GM19193 (cell line): ENCODE measurements around the gene USP7.

ENCODE experiments used
- POLR2A ChIP-seq: IDR thresholded peaks from 4 replicates; pipeline ENCODE4 v1.6.1; 2011; ENCODE audit not compliant: insufficient read depth, insufficient read length; ENCODE audit errors: extremely low read depth

Gene USP7

GRCh38 chr16:8859913-8860881 is 103.5 kb downstream of the USP7 start:
- no peak for TF ChIP-seq POLR2A

DNA sequence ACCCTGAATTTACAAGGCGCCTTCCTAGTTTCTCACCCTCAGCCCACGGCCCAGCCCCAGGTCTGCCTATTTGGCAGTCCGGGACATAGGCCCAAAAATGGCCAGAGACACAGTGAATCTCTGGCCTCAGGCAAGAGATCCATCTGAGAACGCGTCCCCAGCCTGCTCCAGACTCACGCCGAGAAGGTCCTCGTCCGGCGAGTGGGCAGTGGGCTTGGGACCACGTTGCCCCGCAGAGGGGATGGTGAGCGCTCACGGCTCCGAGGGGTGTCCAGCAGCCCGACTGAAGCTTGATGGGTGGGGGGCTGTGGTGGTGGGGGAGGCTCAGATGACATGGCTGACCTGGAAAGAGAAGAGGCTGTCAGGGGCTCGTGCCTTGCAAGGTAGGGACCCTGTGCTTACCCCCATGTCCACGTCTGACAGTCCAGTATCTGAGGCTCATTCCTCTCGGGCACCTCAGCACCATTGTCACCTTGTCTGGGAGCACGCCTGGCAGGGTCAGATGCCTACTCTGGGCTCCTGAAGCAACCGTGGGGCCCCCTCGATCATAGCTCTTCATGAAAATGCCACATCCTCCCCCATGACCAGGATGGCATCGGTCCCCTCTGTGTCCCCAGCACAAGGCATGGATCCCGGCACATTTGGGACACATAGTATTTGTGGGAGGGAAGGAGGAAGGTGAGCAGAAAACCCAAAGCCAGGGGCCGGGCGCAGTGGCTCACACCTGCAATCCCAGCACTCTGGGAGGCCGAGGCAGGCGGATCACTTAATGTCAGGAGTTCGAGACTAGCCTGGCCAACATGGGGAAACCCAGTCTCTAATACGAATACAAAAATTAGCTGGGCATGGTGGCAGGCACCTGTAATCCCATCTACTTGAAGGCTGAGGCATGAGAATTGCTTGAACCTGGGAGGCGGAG is 104.5 kb downstream of the USP7 start:
- TF ChIP-seq POLR2A = no peak

DNA sequence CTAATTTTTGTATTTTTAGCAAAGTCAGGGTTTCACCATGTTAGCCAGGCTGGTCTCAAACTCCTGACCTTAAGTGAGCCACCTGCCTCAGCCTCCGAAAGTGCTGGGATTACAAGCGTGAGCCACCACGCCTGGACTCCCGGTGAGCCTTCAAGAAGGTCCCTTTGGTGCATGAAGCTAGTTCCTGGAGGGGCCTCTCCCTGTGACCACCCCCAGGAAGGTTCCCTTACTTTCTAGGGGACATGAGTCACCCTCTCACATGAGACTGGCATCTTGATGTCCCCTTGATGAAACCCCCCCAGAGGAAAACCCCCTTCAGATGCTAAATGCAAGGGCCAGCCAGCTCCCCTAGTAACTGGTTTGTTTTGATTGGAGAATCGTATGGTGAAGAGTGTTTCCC is 107.7 kb downstream of the USP7 start:
- no peak for TF ChIP-seq POLR2A

- no peak for TF ChIP-seq POLR2A
Observed at GRCh38 chr16:8855051-8855786, 108.5 kb downstream of the USP7 start.

DNA sequence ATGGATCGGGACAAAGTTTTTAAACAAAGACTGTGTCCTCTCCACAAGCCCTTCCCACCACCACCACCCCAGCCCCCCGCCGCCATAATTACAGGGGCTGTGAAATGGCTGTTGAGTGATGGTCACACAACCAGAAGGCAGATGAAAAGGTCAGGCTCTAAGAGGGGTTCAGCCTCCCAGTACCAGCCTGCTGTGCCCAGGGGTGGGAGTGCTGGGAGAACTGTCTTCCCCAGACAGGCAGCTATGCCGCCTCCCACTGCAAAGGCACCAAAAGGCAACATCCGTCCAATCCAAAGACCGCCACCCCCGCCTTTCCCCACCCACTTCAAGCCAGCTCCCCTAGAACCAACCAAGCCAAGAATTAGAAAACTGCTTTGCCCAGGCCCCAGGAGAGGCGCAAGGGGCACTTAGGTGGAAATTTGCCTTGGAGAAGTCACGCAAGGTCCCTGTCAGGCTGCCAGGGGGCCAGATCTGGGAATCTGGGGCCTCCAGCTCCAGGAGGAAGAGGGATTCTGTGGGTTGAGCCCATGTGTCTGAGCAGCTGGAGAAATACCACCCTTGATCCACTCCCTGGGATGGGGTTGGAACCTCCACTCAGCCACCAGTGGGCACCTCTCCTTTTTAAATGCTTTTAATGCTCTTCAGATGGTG is 109.3 kb downstream of the USP7 start:
- TF ChIP-seq POLR2A = no peak

DNA sequence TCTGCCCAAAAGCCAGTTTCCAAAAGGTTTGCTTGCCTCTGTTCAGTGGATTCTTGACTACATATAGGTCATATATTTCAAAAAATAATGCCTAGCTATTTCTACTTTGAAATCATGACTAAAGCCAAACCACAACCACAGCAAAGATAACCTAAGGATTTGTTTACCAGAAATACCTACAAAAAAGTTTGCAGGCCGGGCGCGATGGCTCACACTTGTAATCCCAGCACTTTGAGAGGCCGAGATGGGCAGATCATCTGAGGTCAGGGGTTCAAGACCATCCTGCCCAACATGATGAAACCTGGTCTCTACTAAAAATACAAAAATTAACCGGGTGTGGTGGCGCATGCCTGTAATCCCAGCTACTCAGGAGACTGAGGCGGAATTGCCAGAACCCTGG is 110.1 kb downstream of the USP7 start:
- no peak for TF ChIP-seq POLR2A

DNA sequence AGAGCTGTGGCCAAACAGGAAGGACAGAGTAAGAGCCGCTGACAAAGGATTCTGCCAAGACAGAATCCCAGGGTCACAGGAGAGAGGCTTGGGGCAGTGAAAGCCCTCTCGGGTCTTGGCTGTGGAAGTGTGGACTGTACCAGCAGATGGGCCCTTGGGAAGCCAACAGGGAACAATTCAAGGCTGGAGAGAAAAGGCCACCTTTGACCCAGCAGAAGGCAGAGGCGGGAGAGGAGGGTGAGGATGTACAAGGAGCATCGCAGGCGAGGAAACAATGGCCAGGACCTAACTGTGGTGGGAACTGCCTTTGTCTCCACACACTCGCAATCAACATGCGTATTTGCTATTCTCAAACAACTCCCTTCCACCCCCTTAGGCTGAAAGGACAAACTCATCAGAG is 110.6 kb downstream of the USP7 start:
- no peak for TF ChIP-seq POLR2A

- TF ChIP-seq POLR2A = no peak
Observed at GRCh38 chr16:8852534-8852933, 111.2 kb downstream of the USP7 start.

- no peak for TF ChIP-seq POLR2A
Observed at GRCh38 chr16:8851761-8852403, 111.8 kb downstream of the USP7 start.

DNA sequence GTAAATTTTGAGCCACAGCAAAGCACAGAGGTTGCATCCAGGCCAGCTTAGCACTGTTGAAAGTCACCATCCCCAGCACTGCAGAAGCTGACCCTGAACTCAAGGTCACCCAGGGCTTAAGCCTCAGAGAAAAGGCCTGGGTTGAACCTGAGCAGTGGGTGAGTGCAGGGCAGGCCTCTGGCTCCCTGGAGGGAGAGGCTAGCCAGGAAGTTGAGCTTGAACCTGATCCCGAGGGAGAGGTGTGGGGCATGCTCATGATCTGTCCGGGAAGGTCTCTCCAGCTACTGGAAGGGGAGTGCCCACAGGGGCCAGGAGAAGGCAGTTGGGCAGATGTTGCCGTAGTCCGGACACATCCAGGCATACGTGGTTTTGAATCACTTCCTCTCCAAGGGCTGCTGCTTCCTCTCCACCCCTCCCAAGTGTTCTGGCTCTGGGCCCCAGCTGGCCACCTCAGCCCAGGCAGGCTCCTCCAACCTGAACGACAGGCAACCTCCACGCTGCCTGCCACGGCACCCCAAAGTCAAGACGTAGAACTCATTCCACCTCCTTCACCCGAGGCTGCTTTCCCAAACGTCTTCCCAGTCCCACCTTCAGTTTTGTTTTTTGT is 113.3 kb downstream of the USP7 start:
- TF ChIP-seq POLR2A = peak; percentile 34

DNA sequence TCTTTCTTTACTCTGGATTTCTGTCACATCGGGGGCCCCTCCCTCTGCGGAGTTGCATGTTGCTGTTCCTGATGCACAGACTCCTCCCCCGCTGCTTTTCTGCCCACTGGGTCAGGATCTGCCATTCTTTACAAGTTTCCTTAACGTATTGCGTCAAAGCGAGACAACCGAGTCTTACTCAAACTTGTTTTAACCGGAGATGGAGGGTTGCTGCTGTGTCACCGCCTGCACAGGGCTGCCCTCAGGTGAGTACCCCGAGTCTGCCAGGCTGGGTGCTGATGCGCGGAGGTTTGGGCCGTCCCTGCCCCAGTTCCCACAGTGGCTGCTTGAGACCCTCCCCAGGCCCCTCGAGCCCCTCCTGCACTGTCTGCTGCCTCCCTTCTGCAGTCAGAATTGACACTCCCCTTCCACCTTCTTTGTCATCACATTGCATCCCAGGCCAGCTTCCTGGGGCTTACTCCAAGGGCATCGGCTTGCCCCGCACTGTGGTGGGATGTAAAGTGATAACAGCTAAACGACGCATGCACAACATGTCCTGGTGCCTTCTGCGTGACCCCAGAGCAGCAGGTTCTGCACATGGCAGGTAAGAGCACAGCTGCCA is 114.2 kb downstream of the USP7 start:
- TF ChIP-seq POLR2A = no peak

DNA sequence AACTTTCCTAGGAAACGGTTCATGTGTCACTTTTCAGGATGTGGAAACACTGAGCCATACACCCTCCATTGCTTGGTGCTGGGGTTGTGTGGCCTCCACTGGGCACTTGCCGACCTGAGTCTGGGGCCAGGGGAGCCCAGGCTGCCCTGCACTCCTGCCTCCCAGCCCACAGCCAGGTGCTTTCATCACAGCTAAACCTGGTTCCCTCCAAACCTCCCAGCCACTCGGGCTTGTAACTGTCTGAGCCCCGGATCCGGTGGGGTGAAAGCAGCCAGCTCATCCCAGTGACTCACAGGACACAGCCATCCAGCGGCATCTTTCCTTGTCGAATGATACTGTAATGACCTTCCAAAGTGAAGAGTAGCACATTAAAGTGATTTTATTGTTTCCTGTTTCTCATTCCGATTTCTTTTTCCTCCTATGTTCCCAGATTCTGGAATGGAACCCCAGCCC is 114.7 kb downstream of the USP7 start:
- no peak for TF ChIP-seq POLR2A
